Glomerular visceral epithelial cell (primary cell): ENCODE results near the gene FOSL2.

ENCODE experiments used
- DNase-seq: peaks from one replicate; pipeline ENCODE4 v3.0.0-alpha.2; 2016; ENCODE audit errors: extremely low spot score

Gene FOSL2

GRCh38 chr2:28432362-28432761, 39.7 kb downstream of the FOSL2 start:
- no peak for DNase-seq

- no peak for DNase-seq
Measured at GRCh38 chr2:28433215-28433614, 40.6 kb downstream of the FOSL2 start.

- DNase-seq = no peak
Measured at GRCh38 chr2:28433935-28434599, 41.4 kb downstream of the FOSL2 start.

- no peak for DNase-seq
Measured at GRCh38 chr2:28434600-28434989, 41.9 kb downstream of the FOSL2 start.

- DNase-seq = no peak
Measured at GRCh38 chr2:28435241-28435640, 42.6 kb downstream of the FOSL2 start.

- peak; percentile 65 for DNase-seq
Measured at GRCh38 chr2:28435814-28436351, 43.2 kb downstream of the FOSL2 start.

GRCh38 chr2:28436525-28437051, 43.9 kb downstream of the FOSL2 start:
- DNase-seq = no peak

GRCh38 chr2:28437149-28437835, 44.6 kb downstream of the FOSL2 start:
- no peak for DNase-seq

- DNase-seq = no peak
Measured at GRCh38 chr2:28437918-28438317, 45.3 kb downstream of the FOSL2 start.

- no peak for DNase-seq
Measured at GRCh38 chr2:28438532-28439063, 45.9 kb downstream of the FOSL2 start.

GRCh38 chr2:28439127-28439526, 46.5 kb downstream of the FOSL2 start:
- DNase-seq = no peak

GRCh38 chr2:28439763-28440162, 47.1 kb downstream of the FOSL2 start:
- DNase-seq = no peak

- no peak for DNase-seq
Measured at GRCh38 chr2:28442328-28442727, 49.7 kb downstream of the FOSL2 start.

- no peak for DNase-seq
Measured at GRCh38 chr2:28444956-28445355, 52.3 kb downstream of the FOSL2 start.

GRCh38 chr2:28445448-28446258, 53.0 kb downstream of the FOSL2 start:
- peak; percentile 88 for DNase-seq

- no peak for DNase-seq
Measured at GRCh38 chr2:28446531-28446930, 53.9 kb downstream of the FOSL2 start.

GRCh38 chr2:28447086-28447485, 54.4 kb downstream of the FOSL2 start:
- DNase-seq = no peak

GRCh38 chr2:28447943-28448792, 55.5 kb downstream of the FOSL2 start:
- DNase-seq = peak; percentile 44

- DNase-seq = no peak
Measured at GRCh38 chr2:28448793-28449100, 56.1 kb downstream of the FOSL2 start.

- DNase-seq = no peak
Measured at GRCh38 chr2:28449126-28449487, 56.4 kb downstream of the FOSL2 start.
